ENCODE data around the gene TEAD3.

GRCh38 chr6:35483490-35483889 lies 13.4 kb downstream of the TEAD3 start:
- TF ChIP-seq POLR2A (IDR thresholded peaks at IDR 0.05; ENCODE audit: low read length): no peak
- TF ChIP-seq GATA1 (IDR thresholded peaks at IDR 0.05; ENCODE audit: low read depth, low read length): no peak

All from erythroblast (primary cell).